ENCODE results near the gene CEP135. TPM values are rescaled to one million over a fixed set of nuclear protein-coding genes. Genes with fewer than 3 reads are reported as not detected.

The CEP135 gene
- total RNA-seq, 1 experiment from 2014 or later: 13.9 TPM

DNA sequence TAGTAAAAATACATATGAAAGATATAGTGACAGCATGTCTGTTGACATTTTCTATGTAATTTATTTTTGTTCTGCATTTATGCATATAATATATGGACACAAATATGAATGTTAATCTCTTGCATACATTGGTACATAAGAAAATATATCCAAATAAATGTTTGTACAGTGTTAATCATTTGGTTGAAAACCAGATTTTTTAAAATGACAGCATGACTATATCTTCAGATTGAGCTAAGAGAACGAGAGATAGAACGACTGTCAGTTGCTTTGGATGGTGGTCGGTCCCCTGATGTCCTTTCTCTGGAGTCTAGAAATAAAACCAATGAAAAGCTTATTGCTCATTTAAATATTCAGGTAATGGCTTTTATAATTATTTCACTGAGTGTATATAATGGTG is 15.3 kb downstream of the CEP135 start:
- no CpG with 5 or more reads among the region's 3 CpGs for WGBS (ENCODE audit: extremely low coverage, insufficient read length, low lambda C conversion rate)
- H3K27me3 ChIP-seq (ENCODE audit: insufficient read depth, low read length): no peaks in the 10 kb centered on the region
- H3K23me2 ChIP-seq (ENCODE audit: insufficient read length, low read depth, low read length, poor library complexity, severe bottlenecking): no peaks in the 10 kb centered on the region
- H3K18ac ChIP-seq (ENCODE audit: insufficient read length, low read depth, low read length): no peak overlapping the region
- no peak for DNase-seq
- Mint-ChIP-seq H3K27ac (no peak overlapping the region), H3K4me1 (no peaks in the 10 kb centered on the region), H3K27me3 (ENCODE audit: low read depth) (no peaks in the 10 kb centered on the region), H3K9me3 (no peaks in the 10 kb centered on the region), H3K36me3 (ENCODE audit: insufficient read depth in 1 of 3, low read depth in 3 of 3) (peaks cover 13 to 31% (median 29%) of the 10 kb centered on the region in 3 experiments), H3K4me3 (no peak overlapping the region)
- no peaks in the 10 kb centered on the region for H3K9me3 ChIP-seq (ENCODE audit: control insufficient read depth, low read depth, low read length)
- no peak overlapping the region for H3K56ac ChIP-seq (ENCODE audit: insufficient read length, low read depth, low read length)
- H2BK15ac ChIP-seq (ENCODE audit: low read depth, low read length): no peak overlapping the region
- no peak overlapping the region for H2BK120ac ChIP-seq (ENCODE audit: low read depth, low read length, poor library complexity, severe bottlenecking)
- no peak overlapping the region for H3K23ac ChIP-seq (ENCODE audit: insufficient read length, low read depth, low read length)
- no peaks in the 10 kb centered on the region for H3K79me1 ChIP-seq (ENCODE audit: insufficient read depth, low read depth, low read length, poor library complexity, severe bottlenecking)
- no peak overlapping the region for H3K4me2 ChIP-seq (ENCODE audit: insufficient read depth, insufficient read length, low read length)
- no peak overlapping the region for H2BK20ac ChIP-seq (ENCODE audit: low read depth, low read length, poor library complexity, severe bottlenecking)
- no peak overlapping the region for H3K27ac ChIP-seq (ENCODE audit: insufficient read length, low read depth, low read length)
- H2BK12ac ChIP-seq (ENCODE audit: insufficient read length, low read depth, low read length): no peak overlapping the region
- no peak overlapping the region for H3K14ac ChIP-seq (ENCODE audit: insufficient read depth, low read length)
- no peaks in the 10 kb centered on the region for H3K79me2 ChIP-seq (ENCODE audit: insufficient read depth, low read length)
- H3K4me1 ChIP-seq (ENCODE audit: insufficient read depth, low read length): no peaks in the 10 kb centered on the region
- no peak overlapping the region for H4K8ac ChIP-seq (replicated peaks; ENCODE audit: insufficient read length, low read depth, low read length)
- no peak overlapping the region for H3K4ac ChIP-seq (ENCODE audit: low read depth, low read length)
- H2AK5ac ChIP-seq (ENCODE audit: insufficient read length, low read length): no peak overlapping the region
- H3K9ac ChIP-seq (ENCODE audit: extremely low read depth, insufficient read length, low read length): no peak overlapping the region
- H4K5ac ChIP-seq (ENCODE audit: insufficient read length, low read depth, low read length): no peak overlapping the region
- no peak overlapping the region for H3T11ph ChIP-seq (ENCODE audit: low read length)
- no peak overlapping the region for H4K91ac ChIP-seq (ENCODE audit: insufficient read length, low read depth, low read length)
- no peak overlapping the region for H2BK5ac ChIP-seq (ENCODE audit: insufficient read length, low read length)
- TF ChIP-seq, protein P1, sequence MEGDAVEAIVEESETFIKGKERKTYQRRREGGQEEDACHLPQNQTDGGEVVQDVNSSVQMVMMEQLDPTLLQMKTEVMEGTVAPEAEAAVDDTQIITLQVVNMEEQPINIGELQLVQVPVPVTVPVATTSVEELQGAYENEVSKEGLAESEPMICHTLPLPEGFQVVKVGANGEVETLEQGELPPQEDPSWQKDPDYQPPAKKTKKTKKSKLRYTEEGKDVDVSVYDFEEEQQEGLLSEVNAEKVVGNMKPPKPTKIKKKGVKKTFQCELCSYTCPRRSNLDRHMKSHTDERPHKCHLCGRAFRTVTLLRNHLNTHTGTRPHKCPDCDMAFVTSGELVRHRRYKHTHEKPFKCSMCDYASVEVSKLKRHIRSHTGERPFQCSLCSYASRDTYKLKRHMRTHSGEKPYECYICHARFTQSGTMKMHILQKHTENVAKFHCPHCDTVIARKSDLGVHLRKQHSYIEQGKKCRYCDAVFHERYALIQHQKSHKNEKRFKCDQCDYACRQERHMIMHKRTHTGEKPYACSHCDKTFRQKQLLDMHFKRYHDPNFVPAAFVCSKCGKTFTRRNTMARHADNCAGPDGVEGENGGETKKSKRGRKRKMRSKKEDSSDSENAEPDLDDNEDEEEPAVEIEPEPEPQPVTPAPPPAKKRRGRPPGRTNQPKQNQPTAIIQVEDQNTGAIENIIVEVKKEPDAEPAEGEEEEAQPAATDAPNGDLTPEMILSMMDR (conservative IDR thresholded peaks at IDR 0.05): no peak
- H4K20me1 ChIP-seq (ENCODE audit: control insufficient read depth, insufficient read depth, insufficient read length): no peaks in the 10 kb centered on the region
- no peak overlapping the region for H2AFZ ChIP-seq (ENCODE audit: low read length)

Measured in H9 (cell line).